ENCODE results near the gene WIPF2.
"Not testable (repeated sequence)": the region's sequence is repeated elsewhere in the genome, so short reads cannot be mapped to it uniquely, and the experiment has no call there.

WIPF2 gene

DNA sequence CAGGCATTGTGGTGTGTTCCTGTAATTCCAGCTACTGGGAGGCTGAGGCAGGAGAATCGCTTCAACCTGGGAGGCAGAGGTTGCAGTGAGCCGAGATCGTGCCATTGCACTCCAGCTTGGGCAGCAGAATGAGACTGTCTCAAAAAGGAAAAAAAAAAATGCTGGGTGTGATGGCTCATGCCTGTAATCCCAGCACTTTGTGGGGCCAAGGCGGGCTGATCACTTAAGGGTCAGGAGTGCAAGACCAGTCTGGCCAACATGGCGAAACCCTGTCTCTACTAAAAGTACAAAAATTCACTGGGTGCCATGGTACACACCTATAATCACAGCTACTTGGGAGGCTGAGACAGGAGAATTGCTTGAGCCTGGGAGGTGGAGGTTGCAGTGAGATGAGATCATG is 85.8 kb downstream of the WIPF2 start:
- not testable (repeated sequence) for H3K9me3 Mint-ChIP-seq

DNA sequence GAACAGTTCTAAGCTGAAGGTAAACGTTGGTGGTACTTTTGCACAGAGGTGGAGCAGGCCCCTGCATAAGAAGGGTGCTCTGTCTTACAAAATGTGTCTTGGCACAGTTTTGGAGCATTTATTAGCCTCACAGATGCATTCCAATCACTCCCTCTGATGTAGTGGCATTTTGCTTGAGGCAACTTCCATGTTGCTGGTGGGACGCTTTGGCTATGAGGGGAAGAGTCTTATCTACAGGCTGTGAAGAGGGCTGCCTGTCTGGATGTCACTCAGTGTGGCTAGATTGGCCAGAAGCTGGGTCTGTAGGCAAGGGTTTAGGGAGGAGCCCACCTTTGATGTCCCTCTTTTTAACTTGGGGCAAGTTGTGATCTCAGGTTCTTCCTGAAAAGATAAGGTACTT is 87.3 kb downstream of the WIPF2 start:
- Mint-ChIP-seq H3K4me1 (peaks cover 8 to 24% of the 10 kb centered on the region in 2 donors), H3K27me3 (no peaks in the 10 kb centered on the region), H3K27ac (no peak overlapping the region), H3K36me3 (peaks cover 8 to 14% of the 10 kb centered on the region in 2 donors), H3K4me3 (no peak overlapping the region), H3K9me3 (no peaks in the 10 kb centered on the region)
- ATAC-seq (replicated peaks) (no peak), DNase-seq (no peak)

More for the DNA sequence above, 85.8 kb downstream of the WIPF2 start:
- not testable (repeated sequence) for H3K27ac Mint-ChIP-seq; H3K4me3 Mint-ChIP-seq; H3K27me3 Mint-ChIP-seq; DNase-seq; ATAC-seq (replicated peaks)
- Mint-ChIP-seq H3K36me3 (peaks cover 9 to 15% of the 10 kb centered on the region in 2 donors), H3K4me1 (peaks cover 8 to 11% of the 10 kb centered on the region in 2 donors)

DNA sequence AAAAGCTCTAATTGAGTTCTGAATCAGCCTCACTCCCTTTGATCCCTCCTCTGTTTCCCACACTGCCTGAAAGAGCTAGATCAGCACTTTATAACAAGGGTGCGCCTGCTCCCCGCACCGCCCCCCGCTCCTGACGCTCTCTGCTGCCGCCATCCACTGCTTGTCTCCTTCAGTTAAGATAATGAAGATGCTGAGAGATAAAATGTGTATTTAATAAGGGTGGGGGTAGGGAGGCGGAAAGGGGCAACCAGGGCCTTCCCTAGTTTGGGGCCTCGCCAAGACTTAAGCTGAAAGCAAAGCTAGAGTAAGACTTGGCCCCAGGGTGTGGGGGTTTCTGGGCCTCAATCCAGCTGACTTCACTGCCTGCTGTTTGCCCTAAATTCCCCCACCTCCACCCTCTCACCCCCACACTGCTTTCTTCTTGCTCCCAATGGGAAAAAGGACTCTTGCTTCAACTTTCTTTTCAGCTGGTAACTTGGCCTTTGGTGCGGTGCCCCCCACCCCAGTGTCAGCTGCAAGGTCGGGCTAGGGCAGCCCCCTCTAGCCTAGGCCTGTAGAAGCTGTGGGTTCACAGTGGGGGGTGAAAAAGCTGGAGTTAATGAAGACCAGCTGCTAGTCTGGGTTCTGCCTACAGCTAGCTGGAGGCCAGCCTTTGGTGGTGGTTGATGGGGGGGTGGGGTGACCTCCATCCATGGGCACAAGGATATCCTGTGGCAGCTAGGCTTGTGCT is 88.1 kb downstream of the WIPF2 start:
- Mint-ChIP-seq H3K9me3 (no peaks in the 10 kb centered on the region), H3K4me3 (no peak overlapping the region), H3K27ac (no peak overlapping the region), H3K36me3 (peaks cover 7 to 11% of the 10 kb centered on the region in 2 donors), H3K4me1 (peaks cover 8 to 32% of the 10 kb centered on the region in 2 donors), H3K27me3 (no peaks in the 10 kb centered on the region)
- DNase-seq (no peak), ATAC-seq (replicated peaks) (no peak)

DNA sequence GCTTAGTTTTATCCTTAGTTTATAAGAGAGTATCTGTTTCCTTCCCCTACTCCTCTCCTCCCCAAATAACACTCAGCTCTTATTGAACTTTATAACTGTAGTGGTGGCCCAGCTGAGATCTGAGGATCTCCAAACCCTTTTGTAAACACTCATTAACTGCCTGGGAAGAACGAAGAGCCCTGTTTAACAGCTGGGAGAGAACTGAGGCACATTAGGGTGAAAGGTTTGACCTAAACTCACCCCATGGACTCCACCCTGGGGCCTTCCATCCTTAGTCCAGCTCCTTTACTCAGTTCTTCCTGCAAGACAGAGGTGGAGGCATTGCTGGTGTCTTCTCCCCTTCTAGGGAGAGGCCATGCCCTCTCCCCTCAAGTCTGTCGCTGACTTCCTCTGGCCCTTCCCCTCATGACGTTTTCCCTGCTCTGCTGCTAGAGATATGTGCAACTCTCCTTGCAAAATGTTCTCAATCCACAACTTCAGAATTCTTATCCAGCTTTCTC is 88.7 kb downstream of the WIPF2 start:
- Mint-ChIP-seq H3K9me3 (no peaks in the 10 kb centered on the region), H3K36me3 (peaks cover 4 to 11% of the 10 kb centered on the region in 2 donors), H3K27ac (no peak overlapping the region), H3K4me3 (no peak overlapping the region), H3K4me1 (peaks cover 8 to 38% of the 10 kb centered on the region in 2 donors), H3K27me3 (no peaks in the 10 kb centered on the region)
- no peak for ATAC-seq (replicated peaks)
- no peak for DNase-seq

DNA sequence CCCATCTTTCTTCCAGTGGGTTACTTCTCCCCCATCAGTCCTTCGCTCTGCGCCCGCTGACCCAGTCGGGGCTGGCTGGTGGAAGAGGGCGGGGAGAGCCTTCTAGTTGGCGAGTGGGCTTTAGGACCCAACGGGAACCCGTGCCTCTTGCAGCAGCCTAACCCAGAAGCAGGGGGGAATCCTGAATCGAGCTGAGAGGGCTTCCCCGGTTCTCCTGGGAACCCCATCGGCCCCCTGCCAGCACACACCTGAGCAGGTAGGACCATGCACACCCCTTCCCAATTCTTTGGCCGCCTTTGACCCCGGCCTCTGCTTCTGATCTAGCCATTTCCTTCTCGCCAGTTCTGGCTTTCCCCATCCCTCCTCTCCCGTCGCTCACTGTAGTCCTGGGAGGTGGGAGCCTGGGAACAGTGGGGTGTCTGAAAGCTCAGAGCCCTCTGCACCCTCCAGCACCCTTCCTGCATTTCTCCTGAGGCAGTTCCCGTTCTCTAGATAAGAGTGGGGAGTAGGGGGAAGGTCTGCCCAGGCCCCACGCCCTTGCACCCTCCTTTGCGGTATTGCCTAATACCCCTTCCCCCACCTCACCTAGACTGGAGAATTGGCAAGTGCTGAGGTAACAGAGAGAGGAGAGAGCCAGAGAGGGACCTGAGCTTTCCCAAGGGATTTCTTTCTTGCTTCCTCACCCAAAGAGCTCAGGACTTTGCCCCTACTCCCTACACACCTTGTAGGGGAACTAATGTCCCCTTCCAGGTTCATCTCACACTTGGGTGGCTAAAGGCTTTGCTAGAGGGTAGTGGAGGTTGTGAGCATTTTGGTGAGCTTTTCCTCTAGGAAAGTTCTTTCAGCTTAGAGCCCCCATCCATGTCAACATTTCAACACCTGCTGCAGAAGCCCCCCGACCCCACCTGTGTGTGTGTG is 90.2 kb downstream of the WIPF2 start, which contains the start of gene RARA:
Gene RARA (plus strand): TSS at position 150 of the 918 bp plus-strand sequence. CDS start 22,039 bp downstream, outside the sequence.
- Mint-ChIP-seq H3K36me3 (peaks cover 0 to under 1% of the 10 kb centered on the region in 2 donors), H3K4me3 (no peak within 1 kb of the TSS), H3K27me3 (no peaks in the 10 kb centered on the region), H3K4me1 (peaks cover 0 to 41% of the 10 kb centered on the region in 2 donors), H3K27ac (peak within 1 kb of the TSS; percentile 68), H3K9me3 (no peaks in the 10 kb centered on the region)
- DNase-seq (no peak), ATAC-seq (replicated peaks) (peak; percentile 61 to 64)

DNA sequence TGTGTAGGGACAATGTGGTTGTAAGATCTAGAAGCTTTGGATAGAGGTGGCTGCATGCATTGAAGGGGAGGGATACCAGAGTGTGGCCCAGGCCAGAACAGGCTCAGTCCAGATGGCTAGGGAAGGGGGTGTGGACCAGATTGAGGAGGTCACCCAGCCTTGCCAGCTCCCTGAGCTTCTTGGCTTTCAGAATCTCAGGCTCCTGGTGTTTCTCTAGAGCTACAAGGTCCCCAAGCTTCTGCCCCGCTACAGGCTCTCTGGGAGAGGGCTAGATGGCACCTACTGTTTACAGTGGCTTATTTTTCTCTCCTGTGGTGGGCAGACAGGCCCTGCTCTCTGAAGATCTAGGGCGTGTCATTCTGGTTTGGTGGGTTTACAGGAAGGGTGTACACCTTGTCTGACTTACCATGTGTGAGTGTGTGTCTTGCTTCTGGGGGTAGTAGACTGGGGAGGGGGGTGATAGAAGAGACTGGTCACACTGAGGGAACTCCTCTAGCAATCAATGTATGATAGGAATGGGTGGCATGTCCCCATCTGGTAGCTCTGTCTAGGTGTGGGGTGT is 90.9 kb downstream of the WIPF2 start:
- ATAC-seq (replicated peaks) (no peak), DNase-seq (no peak)
- no peak overlapping the region for H3K4me3 Mint-ChIP-seq
- peaks cover 0 to 47% of the 10 kb centered on the region in 2 donors for H3K4me1 Mint-ChIP-seq
- H3K9me3 Mint-ChIP-seq, result no peaks in the 10 kb centered on the region
- no peaks in the 10 kb centered on the region for H3K36me3 Mint-ChIP-seq
- no peaks in the 10 kb centered on the region for H3K27me3 Mint-ChIP-seq
- peak overlapping the region; percentile 9 for H3K27ac Mint-ChIP-seq

DNA sequence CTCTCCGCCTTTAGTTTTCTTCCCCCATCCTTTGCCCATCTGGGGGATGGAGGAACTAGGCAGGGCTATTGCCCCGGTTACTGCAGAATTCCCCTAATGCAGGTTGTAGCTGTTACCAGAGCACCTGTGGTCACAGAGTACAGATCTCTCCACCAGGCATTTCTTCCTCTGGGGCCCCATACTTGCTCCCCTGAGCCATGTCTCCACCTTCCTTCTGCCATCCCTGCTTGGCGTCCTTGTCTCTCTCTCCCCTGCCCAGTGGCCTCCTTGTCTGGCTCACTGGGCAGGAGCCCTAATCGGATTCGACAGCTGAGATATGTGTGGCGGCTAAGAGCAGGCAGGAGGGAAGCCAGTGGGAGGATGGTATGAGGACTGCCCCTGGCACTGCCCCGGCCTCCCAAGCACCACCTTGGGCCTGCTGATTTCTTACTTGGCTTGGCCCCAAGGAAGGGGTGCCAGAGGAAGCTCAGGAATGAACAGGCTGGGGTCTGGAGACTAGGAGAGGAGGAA is 91.8 kb downstream of the WIPF2 start:
- DNase-seq (no peak), ATAC-seq (replicated peaks) (peak; percentile 42 to 50)
- peaks cover 0 to 56% of the 10 kb centered on the region in 2 donors for H3K4me1 Mint-ChIP-seq
- no peaks in the 10 kb centered on the region for H3K36me3 Mint-ChIP-seq
- H3K9me3 Mint-ChIP-seq, result no peaks in the 10 kb centered on the region
- no peaks in the 10 kb centered on the region for H3K27me3 Mint-ChIP-seq
- H3K4me3 Mint-ChIP-seq, result peak overlapping the region in 1 of 2 donors; percentile 28
- H3K27ac Mint-ChIP-seq, result peak overlapping the region; percentile 53

DNA sequence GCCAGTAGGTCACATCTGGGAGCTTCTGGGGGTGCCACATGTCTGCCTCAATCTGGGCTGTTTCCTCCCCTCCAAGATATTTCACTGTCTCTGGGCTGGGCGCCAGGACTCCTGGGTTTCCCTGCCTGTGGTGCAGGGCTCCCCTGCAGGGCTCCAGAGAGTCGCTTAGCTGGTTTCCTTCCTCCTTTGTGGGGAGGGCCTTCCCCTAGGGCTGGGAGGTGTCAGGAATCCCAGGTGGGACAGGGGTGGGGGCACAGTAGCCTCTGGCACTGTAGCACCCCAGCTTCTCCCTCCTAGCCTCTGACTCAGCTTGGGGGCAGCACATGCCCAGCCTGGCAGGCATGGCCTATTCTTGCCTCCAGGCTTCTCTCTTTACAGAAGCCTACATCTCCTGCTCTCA is 92.5 kb downstream of the WIPF2 start:
- DNase-seq, result no peak
- Mint-ChIP-seq H3K4me1 (peaks cover 0 to 60% of the 10 kb centered on the region in 2 donors), H3K4me3 (peak overlapping the region in 1 of 2 donors; percentile 49), H3K27me3 (no peaks in the 10 kb centered on the region), H3K36me3 (no peaks in the 10 kb centered on the region), H3K27ac (peak overlapping the region; percentile 32), H3K9me3 (no peaks in the 10 kb centered on the region)
- ATAC-seq (replicated peaks), result no peak

DNA sequence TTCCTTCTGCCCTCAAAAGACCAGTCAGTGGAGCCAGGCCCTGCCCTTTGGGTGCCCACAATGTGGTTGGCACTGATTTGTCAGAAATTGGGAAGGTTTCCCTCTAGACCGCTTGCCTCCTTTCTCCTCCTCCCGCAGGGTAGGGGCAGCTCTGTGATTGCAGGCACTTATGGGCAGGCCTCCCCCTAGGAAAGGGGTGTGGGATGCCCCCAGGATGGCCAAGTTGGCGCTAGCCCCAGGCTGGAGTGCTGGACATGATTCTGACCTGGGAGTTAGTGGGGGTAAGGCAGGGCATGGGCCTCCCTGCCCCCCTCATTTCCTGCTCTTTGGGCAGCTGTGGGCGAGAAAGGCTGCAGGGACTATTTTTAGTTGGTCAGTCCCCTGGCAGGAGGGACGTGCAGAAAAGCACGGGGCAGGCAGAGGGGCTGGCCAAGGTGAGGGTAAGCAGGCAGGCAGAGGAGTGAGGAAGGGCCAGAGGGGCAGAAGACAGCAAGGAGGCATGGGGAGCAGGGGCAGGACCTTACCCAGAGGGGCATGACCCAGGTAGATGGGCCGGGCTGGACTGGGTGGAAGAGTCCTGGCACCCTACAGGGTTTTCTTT is 93.1 kb downstream of the WIPF2 start:
- no peaks in the 10 kb centered on the region for H3K9me3 Mint-ChIP-seq
- H3K27me3 Mint-ChIP-seq, result no peaks in the 10 kb centered on the region
- no peak for DNase-seq
- H3K4me1 Mint-ChIP-seq, result peaks cover 4 to 60% of the 10 kb centered on the region in 2 donors
- H3K36me3 Mint-ChIP-seq, result no peaks in the 10 kb centered on the region
- peak overlapping the region in 1 of 2 donors; percentile 34 for H3K4me3 Mint-ChIP-seq
- ATAC-seq (replicated peaks), result no peak
- H3K27ac Mint-ChIP-seq, result no peak overlapping the region

DNA sequence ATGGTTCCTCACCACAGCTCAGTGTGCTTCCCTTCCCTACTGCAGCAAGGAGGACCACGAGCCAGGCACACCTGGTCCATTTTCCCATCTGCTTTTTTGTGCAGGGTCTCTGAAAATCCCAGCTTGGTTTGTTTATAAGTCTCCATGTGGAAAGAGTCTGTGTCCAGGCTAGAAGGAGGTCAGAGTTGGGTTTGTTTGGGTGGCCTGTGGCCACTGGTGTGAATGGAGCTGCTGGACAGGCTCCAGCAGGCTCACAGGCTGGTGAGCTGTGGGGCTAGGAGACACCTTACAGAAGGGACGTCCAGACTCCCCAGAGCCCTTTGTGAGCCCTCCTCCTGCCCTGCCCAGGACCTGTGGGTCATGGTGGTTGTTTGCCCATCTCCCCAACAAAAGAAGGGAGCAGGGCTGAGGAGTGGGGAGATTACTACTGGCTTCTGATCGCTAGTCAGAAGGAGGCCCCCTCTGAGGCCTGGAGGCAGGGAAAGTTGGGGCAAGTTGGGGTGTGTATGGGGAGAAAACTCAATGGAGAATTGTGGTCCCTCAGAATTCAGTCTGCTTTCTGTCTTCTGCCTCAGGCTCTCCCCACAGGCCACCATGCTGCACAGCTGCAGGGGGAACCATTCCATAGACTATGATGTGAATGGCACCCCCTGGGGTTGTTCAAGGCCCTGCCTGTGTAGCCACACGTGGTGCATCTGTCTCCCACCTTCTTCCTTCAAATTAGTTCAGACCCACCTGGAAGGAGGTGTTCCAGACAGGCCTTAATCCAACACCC is 94.0 kb downstream of the WIPF2 start:
- Mint-ChIP-seq H3K27ac (no peak overlapping the region), H3K9me3 (no peaks in the 10 kb centered on the region), H3K27me3 (no peaks in the 10 kb centered on the region), H3K36me3 (no peaks in the 10 kb centered on the region), H3K4me3 (no peak overlapping the region), H3K4me1 (peaks cover 12 to 64% of the 10 kb centered on the region in 2 donors)
- DNase-seq, result no peak
- no peak for ATAC-seq (replicated peaks)

DNA sequence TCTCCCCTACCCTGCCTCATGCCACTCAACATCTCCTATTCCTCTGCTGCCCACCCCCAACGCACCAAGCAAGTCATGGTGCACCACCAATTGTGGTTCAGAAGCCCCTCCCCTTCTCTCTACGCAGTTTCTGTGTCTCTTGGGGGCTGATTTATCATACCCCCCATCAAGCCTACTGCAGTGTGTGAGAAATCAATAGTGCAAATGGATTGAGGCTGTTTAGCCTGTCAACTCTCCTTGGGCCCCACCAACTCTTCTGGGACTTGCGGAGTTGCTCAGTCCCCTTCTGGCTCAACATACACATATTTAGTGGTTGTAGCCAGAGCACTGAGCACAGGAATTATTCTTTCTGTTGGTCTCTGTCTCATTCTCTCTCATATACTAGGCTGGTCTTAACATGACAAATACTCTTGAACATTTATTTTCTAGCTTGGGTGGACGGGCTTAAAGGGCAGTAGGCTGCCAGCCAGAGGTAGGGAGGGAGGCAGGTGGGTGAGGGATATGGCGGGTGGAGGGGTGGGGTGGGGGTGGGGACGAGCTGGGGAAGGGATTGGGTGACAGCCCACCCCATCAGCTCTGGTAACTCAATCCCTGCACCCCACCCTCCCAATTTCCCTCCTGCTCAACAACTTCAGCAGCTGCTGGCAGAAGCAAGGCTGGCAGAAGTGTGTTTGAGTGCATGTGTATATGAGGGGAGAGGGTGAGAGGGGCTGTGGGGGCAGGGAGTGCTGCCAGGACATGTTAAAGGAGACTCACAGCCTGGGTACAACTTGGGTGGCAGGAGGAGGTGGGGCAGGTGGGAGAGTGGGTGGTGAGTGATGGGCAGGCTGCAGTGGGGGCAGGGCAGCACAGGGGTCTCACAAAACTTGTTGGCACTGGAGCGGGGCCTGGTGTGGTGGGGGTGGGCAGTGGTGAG is 94.8 kb downstream of the WIPF2 start:
- Mint-ChIP-seq H3K27ac (peak overlapping the region; percentile 57), H3K9me3 (no peaks in the 10 kb centered on the region), H3K4me3 (no peak overlapping the region), H3K4me1 (peaks cover 19 to 66% of the 10 kb centered on the region in 2 donors), H3K27me3 (no peaks in the 10 kb centered on the region), H3K36me3 (no peaks in the 10 kb centered on the region)
- no peak for DNase-seq
- no peak for ATAC-seq (replicated peaks)

DNA sequence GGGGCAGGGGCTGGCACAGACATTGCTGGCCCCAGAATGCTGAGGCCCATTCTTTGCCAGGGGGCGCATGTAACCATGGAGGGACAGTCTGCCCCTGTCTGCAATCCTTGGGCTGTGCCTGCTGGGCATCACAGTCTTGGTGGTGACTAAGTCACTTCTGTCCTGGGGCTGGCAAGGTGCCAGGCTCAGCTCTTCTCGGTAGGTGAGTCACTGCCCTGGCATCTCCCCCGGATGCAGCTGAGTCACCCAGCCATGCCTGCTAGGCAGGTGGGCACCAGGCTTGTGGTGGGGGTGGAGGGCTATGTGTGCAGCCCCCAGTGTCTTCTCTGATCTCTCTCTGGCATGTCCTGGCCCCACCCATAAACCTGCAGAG is 95.5 kb downstream of the WIPF2 start:
- peaks cover 25 to 68% of the 10 kb centered on the region in 2 donors for H3K4me1 Mint-ChIP-seq
- H3K9me3 Mint-ChIP-seq, result no peaks in the 10 kb centered on the region
- ATAC-seq (replicated peaks), result peak; percentile 58 to 59
- H3K4me3 Mint-ChIP-seq, result peak overlapping the region in 1 of 2 donors; percentile 64
- H3K27me3 Mint-ChIP-seq, result no peaks in the 10 kb centered on the region
- peak overlapping the region; percentile 27 for H3K27ac Mint-ChIP-seq
- H3K36me3 Mint-ChIP-seq, result peaks cover 0 to 6% of the 10 kb centered on the region in 2 donors
- DNase-seq, result peak; percentile 81
